ENCODE measurements around the gene ATG101. TPM values are rescaled to one million over a fixed set of nuclear protein-coding genes. Genes with fewer than 3 reads are reported as not detected.

ATG101 gene
- total and polyA plus RNA-seq, 2 experiments from 2014 or later: 27.7 to 60.3 TPM

GRCh38 chr12:52122904-52123303 is 53.1 kb downstream of the ATG101 start:
- Mint-ChIP-seq H3K4me1 (peaks cover 83% of the 10 kb centered on the region), H3K27ac (no peak overlapping the region), H3K27me3 (ENCODE audit: insufficient read depth, low read depth, poor library complexity) (peaks cover 33% of the 10 kb centered on the region), H3K36me3 (ENCODE audit: low read depth) (no peaks in the 10 kb centered on the region), H3K9me3 (no peaks in the 10 kb centered on the region; the same call in 2 of the 3 replicates), H3K4me3 (no peak overlapping the region; the same call in 2 of the 3 replicates)
- TF ChIP-seq EZH2phosphoT487 (IDR thresholded peaks at IDR 0.05; ENCODE audit: unreplicated experiment) (no peak), JUNB (IDR thresholded peaks at IDR 0.05; ENCODE audit: unreplicated experiment) (no peak)
- no peaks in the 10 kb centered on the region for H3K27me3 ChIP-seq (ENCODE audit: insufficient read depth)
- no peaks in the 10 kb centered on the region for H3K79me2 ChIP-seq (replicated peaks; ENCODE audit: insufficient read depth)
- peaks cover 16% of the 10 kb centered on the region; the same call in 1 of the 2 replicates for H3F3A ChIP-seq (replicated peaks; ENCODE audit: low read depth)
- peak overlapping the region; percentile 77; the same call in 1 of the 2 replicates for H3K4me2 ChIP-seq
- H3K4me3 ChIP-seq: no peak overlapping the region
- no peak for ATAC-seq
- H2AFZ ChIP-seq: no peak overlapping the region
- H3K4me1 ChIP-seq (ENCODE audit: insufficient read depth): peaks cover 71% of the 10 kb centered on the region
- H3K36me3 ChIP-seq (ENCODE audit: insufficient read depth): no peaks in the 10 kb centered on the region
- DNase-seq (ENCODE audit: low spot score): no peak
- H3K27ac ChIP-seq (ENCODE audit: low read depth): no peak overlapping the region
- 0 out of 2 replicates have a peak, but pooled peaks cover 3% of the 10 kb centered on the region for H3K9me2 ChIP-seq (ENCODE audit: insufficient read depth)
- no peaks in the 10 kb centered on the region for H4K20me1 ChIP-seq (replicated peaks; ENCODE audit: insufficient read depth)

- Histone ChIP-seq H3K4me3 (no peak overlapping the region), H3K36me3 (ENCODE audit: insufficient read depth) (no peaks in the 10 kb centered on the region), H4K20me1 (replicated peaks; ENCODE audit: insufficient read depth) (no peaks in the 10 kb centered on the region), H3K79me2 (replicated peaks; ENCODE audit: insufficient read depth) (no peaks in the 10 kb centered on the region), H3F3A (replicated peaks; ENCODE audit: low read depth) (peaks cover 16% of the 10 kb centered on the region; the same call in 1 of the 2 replicates), H2AFZ (no peak overlapping the region), H3K4me2 (peak overlapping the region; percentile 38; the same call in 1 of the 2 replicates), H3K27ac (ENCODE audit: low read depth) (no peak overlapping the region), H3K4me1 (ENCODE audit: insufficient read depth) (peaks cover 70% of the 10 kb centered on the region), H3K9me2 (ENCODE audit: insufficient read depth) (0 out of 2 replicates have a peak, but pooled peaks cover 3% of the 10 kb centered on the region), H3K27me3 (ENCODE audit: insufficient read depth) (no peaks in the 10 kb centered on the region)
- Mint-ChIP-seq H3K27ac (no peak overlapping the region), H3K27me3 (ENCODE audit: insufficient read depth, low read depth, poor library complexity) (peaks cover 36% of the 10 kb centered on the region), H3K36me3 (ENCODE audit: low read depth) (no peaks in the 10 kb centered on the region), H3K9me3 (no peaks in the 10 kb centered on the region; the same call in 2 of the 3 replicates), H3K4me3 (no peak overlapping the region; the same call in 2 of the 3 replicates), H3K4me1 (peaks cover 83% of the 10 kb centered on the region)
- DNase-seq (ENCODE audit: low spot score) (peak; percentile 60), ATAC-seq (no peak)
- TF ChIP-seq NANOG (IDR thresholded peaks at IDR 0.05; ENCODE audit: borderline replicate concordance): no peak
- no peak for TF ChIP-seq REST (IDR thresholded peaks at IDR 0.05; ENCODE audit: unreplicated experiment)
- no peak for TF ChIP-seq CREB1 (CRISPR knock-in tag; IDR thresholded peaks at IDR 0.05; ENCODE audit: low read depth)
- no peak for TF ChIP-seq ZNF114 (CRISPR knock-in tag; IDR thresholded peaks at IDR 0.05)
These were observed 53.9 kb downstream of the ATG101 start for GRCh38 chr12:52123487-52124186.
